GM23248 (cell line): ENCODE results near the gene QRFP.

Source experiments
- EZH2 ChIP-seq: fragments of 200-600 bp; sonication (generic); IDR thresholded peaks from 2 replicates; pipeline ENCODE4 v1.6.1; 2018; ENCODE audit warnings: antibody characterized with exemption, mild to moderate bottlenecking; ENCODE audit not compliant: insufficient read depth, poor library complexity, severe bottlenecking
- EZH2phosphoT487 ChIP-seq: fragments of 200-600 bp; sonication (generic); IDR thresholded peaks from 2 replicates; pipeline ENCODE4 v1.6.1; 2018; ENCODE audit warnings: antibody characterized with exemption, moderate library complexity, mild to moderate bottlenecking, low read depth; ENCODE audit not compliant: insufficient read depth

GRCh38 chr9:130906735-130907416, 10.3 kb upstream of the QRFP start:
- TF ChIP-seq EZH2 (no peak), EZH2phosphoT487 (no peak)
